HG03439 (cell line): ENCODE results near the gene NEIL1.
"Not testable (repeated sequence)": the region's sequence is repeated elsewhere in the genome, so short reads cannot be mapped to it uniquely, and the experiment has no call there.

Experiments used
- ATAC-seq: cut with Tn5 transposase; IDR thresholded peaks from one replicate; pipeline ENCODE4 v1.9.1; 2021; ENCODE audit warnings: mild to moderate bottlenecking, moderate library complexity; ENCODE audit not compliant: unreplicated experiment

Gene NEIL1

GRCh38 chr15:75346796-75347221 lies at the start of gene NEIL1:
Gene NEIL1 (plus strand): TSS chr15:75347039. CDS start chr15:75348906, 1,867 bp downstream.
- ATAC-seq, result no peak

DNA sequence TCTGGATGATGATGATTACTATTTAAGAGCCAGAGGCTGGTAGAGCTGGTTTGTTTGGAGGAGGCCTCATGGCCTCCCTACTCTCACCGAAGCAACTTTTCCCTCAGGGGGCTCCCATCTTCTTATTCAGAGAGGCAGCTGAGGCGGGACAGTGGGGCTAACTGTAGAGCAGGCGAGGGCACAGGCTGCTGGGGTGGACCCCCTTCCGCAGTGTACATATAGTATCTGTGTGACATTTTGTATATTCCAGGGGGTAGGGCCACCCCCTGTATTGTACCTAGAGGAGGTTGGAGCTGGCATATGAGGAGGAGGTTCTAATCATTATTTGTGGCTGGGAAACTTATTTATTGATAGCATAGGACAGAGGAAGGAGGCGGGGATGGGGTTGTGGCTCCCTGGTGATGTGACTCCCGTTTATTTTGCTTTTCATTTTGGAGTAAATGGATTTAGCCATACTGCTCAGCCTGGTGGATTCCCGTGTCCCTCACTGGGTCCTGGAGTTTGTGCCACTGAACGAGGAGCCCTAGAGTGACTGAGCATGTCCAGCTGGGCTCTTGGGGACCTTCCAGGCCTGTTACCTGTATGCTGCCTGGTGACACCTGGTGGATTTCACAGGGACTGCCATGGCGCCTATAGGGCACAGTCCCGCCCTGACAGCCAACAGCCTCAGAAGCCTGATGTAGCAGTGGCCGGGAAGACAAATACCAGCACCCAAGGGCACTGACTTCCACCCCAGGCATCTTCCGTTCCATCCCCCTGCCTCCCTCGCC lies 48.1 kb upstream of the NEIL1 start:
- ATAC-seq, result peak; percentile 44

DNA sequence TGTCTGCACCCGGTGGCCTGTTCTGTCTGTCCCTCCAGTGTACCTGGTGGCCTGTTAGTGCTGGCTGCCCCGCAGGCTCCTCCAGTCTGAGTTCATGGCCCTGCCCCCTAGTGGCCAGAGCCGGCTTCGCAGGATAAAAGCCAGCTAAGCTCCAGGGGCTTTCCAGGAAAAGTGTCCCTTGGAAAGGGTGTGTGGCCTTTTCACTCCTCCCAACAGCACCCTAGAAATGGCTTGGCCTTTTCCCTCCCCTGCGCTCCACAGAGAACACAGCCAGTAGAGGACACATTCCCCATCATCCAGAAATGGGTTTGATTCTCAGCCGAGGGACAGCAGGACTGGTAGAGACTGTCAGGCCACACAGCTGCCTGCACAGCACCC lies 47.5 kb upstream of the NEIL1 start:
- peak; percentile 56 for ATAC-seq

- ATAC-seq, result not testable (repeated sequence)
Observed at GRCh38 chr15:75300026-75300425, 46.8 kb upstream of the NEIL1 start.

DNA sequence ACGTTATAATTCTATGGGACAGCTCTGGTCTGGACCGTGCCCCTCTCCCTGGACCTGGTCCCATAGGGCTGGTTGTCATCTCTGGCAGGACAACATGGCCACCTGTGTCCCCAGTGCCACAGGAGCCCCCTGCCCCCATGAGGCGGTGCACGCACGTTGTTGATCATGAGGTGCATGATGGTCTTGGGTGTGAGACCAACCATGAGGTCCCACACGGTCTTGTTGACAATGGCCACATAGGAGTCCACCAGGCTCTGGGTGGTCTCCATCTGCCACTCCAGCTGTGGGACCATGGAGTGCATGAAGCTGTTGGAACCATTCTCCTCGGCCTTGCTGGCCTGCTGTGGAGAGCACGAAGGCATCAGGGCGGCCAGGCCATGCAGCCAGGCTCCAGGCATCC lies 44.5 kb upstream of the NEIL1 start:
- ATAC-seq, result no peak

DNA sequence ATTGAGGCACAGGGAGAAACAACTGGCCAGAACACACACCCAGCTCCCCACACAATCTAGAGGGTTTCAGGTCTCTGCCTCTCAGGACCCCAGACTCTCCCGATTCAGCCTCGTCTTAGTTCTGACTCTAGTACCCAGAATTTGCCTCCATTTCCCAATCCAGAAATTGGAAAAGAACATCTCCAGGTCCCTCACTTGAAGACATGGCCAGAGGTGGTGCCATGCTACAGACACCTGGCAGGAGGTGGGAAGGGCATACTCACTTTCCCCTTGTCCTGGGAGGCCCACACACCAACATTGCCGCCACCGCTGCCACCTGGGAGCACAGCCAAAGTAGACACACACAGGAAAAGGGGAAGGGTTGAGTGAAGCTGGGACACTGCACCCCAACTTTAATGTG lies 44.1 kb upstream of the NEIL1 start:
- ATAC-seq, result not testable (repeated sequence)

DNA sequence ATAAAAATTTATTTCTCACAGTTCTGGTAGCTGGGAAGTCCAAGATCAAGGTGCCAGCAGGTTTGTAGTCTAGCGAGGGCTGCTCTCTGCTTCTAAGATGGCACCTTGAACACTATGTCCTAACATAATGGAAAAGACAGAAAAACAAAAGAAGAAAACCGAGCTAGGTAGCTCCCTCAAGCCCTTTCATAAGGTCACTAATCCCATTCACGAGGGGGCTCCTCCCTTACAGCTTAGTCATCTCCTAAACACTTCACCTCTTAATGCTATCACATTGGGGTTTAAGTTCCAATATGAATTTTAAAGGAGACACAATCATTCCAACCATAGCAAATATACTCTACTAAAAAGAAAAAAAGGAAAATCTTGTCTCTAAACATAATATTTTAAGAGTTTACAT lies 40.7 kb upstream of the NEIL1 start:
- no peak for ATAC-seq

GRCh38 chr15:75307778-75308390 lies 39.0 kb upstream of the NEIL1 start:
- no peak for ATAC-seq

- ATAC-seq, result no peak
Observed at GRCh38 chr15:75309711-75310110, 37.1 kb upstream of the NEIL1 start.

DNA sequence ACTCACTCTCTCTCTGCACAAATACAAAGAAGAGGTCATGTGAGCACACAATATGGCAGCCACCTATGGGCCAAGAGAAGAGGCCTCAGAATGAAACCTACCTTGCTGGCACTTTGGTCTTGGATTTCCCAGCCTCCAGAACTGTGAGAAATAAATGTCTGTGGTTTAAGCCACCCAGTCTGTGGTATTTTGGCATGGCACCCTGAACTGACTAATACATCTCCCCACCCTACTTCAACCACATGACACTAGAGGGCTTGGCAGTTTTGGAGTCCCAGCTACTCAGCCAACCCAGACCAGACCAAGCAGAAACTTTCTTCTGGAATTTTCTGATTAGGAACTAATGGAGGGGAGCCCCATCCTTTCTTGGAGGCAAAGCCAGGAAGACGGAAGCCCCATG lies 34.3 kb upstream of the NEIL1 start:
- ATAC-seq, result not testable (repeated sequence)

GRCh38 chr15:75313116-75313845 lies 33.6 kb upstream of the NEIL1 start:
- ATAC-seq, result no peak

DNA sequence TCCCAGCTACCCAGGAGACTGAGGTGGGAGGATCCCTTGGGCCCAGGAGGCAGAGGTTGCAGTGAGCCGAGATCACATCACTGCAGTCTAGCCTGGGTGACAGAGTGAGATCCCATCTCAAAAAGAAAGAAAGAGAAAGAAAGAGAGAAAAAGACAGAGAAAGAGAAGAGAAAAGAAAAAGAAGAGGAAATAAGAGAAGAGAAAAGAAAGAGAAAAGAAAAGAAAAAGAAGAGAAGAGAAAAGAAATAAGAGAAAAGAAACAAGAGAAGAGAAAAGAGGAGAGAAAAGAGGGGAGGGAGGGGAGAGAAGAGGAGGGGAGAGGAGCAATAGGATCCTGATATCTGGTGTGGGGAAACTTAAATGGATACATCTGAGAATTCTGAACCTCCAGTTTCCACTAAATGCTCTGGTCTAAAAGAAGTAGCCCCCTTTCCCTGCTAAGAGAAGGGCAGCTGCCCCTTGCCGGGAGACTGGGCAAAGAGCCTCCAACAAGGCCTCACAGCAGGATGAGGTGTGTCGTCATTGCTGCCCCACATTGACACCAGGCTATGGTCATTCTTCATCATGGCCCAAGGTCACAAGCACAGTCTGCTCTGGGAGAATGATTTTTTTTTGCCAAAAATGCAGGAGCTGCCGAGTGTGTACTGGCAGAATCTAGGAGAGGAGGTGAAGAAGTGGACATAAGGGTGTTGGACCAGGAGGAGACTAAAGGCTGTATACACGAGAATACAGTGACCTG lies 32.1 kb upstream of the NEIL1 start:
- no peak for ATAC-seq

DNA sequence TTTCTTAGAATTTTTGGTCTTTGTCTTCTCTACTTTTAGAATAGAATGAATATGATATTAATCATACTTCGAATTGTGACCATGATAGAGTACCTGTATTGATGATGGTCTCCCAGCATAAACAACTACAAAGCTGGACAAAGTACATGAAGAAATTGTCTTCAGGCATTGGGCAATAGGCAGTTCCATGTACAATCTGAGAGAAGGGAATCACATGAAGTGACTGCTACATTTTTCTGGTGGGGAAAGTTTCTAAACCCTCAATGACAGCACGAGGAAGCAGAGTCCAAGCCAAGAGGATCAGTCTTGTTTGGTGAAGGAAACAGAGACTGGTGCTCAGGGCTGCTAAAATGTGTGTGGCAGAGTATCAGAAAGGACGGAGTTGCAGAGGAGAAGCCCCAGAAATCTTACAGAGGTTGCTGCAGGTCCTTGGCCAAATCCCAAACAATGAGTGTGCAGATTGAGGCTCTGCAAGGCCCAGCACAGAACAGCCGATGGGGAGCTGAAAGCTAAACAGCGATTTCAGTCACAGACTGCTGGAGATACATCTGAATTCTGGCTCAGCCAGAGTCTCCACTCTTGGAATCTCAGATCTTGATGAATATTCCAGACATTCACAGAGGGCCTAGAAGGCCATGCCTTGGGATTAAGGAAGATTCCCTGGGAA lies 27.5 kb upstream of the NEIL1 start:
- not testable (repeated sequence) for ATAC-seq

GRCh38 chr15:75321711-75322110 lies 25.1 kb upstream of the NEIL1 start:
- no peak for ATAC-seq

DNA sequence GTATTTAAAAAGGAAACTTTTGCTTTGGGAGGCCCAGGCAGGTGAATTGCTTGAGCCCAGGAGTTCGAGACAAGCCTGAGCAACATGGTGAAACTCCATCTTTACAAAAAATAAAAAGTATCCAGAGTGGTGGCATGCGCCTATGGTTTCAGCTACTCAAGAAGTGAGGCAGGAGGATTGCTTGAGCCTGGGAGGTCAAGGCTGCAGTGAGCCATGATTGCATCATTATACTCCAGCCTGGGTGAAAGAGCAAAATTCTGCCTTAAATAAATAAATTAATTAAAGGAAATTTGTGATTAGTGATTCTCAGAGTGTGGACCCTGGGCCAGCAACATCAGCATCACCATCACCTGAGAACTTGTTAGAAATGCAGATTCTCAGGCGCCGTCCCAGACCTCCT lies 20.9 kb upstream of the NEIL1 start:
- ATAC-seq, result no peak

- no peak for ATAC-seq
Observed at GRCh38 chr15:75327005-75327404, 19.8 kb upstream of the NEIL1 start.

DNA sequence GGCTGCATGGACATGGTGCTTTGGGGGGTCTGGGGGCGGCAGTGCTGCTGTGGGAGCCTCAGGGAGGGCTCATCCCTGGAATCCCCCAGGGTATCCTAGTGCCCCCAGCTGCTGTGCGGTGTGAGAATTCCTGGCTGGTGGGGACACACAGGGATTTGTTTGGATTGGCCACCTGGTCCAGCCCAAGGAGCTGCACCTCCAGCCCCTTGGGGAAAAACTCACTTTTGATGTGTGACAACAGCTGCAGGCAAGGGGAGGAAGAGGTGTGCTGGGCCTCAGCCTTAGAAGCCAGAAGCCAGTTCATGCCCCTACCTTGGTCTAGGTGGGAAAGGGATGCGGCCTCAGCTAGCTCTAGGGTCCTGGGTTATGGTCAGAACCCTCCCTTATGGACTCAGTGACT lies 19.3 kb upstream of the NEIL1 start:
- no peak for ATAC-seq

GRCh38 chr15:75328493-75329314 lies 18.1 kb upstream of the NEIL1 start:
- no peak for ATAC-seq

DNA sequence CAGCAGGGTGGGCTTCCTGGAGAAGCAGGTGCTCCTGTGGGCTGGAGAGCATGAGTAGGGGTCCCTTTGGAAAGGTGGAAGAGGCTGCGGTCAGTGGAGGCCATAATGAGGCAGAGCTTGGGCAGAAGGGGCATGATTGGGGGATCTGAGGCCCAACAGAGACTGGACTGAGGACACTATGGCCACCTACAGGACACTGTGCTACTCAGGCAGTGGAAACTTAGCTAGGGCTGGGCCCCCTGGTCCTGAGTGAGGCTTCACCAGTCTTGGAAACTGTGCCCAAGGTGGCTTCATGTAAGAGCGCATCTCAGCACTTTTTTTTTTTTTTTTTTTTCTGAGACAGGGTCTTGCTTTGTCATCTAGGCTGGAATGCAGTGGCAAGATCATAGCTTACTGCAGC lies 17.3 kb upstream of the NEIL1 start:
- no peak for ATAC-seq

GRCh38 chr15:75332093-75332492 lies 14.7 kb upstream of the NEIL1 start:
- ATAC-seq, result not testable (repeated sequence)
